GM18508 (cell line): ENCODE results near the gene MAP2K5.
A peak's percentile ranks its signal among the peaks of the same experiment; 100 is the strongest.

Experiments
- ATAC-seq: cut with Tn5 transposase; IDR thresholded peaks from one replicate; pipeline ENCODE4 v1.9.1; 2021; ENCODE audit warnings: moderate number of reproducible peaks; ENCODE audit not compliant: insufficient read depth, unreplicated experiment

The MAP2K5 gene

DNA sequence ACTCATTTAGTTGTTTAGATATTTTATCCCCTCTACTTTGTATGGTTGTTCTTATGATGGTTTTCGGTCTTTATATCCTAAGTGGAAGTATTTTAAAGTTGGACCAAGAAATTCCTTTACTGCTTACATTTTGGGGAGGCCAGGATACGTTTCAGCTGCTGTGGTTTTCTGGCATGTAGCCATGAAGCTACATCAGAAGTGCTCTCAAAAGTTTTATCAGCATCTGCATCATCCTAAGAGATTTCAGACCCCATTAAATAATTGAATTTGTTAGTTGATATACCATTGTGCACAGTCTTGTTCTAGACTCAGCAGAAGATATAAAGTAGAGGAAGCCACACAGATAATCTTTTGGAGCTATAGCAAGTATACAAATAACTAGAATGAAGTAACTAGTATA lies 232.7 kb downstream of the MAP2K5 start:
- ATAC-seq: no peak

DNA sequence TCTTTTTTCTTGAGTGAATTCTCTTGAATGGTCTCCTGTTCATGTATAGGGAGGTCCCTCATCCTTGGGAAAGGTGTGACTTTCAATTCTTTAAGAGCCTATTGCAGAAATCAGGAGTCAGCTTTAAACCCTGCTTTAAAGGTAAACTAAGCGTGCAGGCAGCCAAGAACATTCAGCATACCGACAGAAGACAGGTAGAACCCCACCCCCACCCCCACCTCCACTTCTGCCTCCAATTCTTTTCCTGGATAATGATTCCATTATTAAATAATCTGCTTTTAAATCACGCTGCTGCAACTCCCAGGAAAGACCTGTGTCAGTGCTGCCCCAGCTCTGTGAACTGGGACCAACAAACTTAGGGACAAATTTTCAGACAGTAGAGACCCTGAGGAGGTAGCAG lies 233.5 kb downstream of the MAP2K5 start:
- no peak for ATAC-seq

DNA sequence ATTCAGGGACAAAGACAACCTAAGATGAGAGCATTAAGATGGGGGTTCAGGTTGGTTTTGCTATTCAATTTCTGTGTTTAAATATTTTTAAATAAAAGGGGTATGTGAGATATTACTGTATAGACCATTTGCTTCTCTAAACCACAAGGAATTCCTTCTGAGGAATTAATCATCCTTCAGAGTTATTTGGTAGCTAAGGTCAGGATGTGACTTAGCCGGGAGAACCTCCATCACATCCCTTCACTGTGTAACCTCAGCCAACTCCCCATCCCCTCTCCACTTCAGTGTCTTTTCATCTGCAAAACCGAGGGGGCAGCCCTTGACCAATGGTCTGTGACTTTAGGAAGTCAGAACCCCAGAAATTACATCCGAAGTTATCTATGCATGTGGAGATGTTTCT lies 234.1 kb downstream of the MAP2K5 start:
- no peak for ATAC-seq

DNA sequence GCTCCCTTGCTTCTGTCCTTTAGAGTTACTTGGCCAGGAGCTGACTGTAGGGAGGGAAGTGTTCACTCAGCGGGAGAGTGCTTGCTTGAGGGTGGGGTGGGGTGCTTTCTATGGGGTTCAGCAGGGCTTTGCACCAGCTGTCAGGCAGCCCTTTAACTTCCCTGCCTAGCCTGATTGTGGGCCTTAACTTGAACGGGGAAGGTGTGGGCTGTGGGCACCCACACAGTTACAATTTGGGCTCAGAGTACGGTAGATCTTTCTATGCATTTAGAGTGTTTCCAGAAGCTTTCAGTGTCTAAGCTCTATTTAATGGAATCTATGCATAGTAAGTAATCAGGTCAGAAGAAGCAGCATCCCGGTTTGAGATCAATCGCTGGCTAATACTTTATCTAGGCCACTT lies 234.6 kb downstream of the MAP2K5 start:
- ATAC-seq: no peak

DNA sequence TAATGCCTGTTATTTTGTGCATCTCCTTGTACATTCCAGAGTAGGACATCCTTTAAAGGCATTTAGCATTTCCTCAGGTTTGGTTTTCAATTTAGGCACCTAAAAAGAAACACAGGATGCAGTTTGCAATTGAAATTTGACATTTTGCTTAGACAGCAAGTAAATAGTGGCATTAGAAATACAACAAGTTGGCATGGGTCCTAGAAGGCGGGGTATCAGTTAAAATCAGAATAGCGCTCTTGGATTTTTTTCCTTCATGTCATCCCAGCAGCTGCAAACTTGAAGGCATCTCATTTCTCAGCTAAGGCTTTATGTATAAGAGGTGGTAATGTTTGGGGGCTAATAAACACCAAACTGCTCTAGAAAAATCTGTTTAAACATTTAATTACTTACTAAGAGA lies 235.3 kb downstream of the MAP2K5 start:
- no peak for ATAC-seq

DNA sequence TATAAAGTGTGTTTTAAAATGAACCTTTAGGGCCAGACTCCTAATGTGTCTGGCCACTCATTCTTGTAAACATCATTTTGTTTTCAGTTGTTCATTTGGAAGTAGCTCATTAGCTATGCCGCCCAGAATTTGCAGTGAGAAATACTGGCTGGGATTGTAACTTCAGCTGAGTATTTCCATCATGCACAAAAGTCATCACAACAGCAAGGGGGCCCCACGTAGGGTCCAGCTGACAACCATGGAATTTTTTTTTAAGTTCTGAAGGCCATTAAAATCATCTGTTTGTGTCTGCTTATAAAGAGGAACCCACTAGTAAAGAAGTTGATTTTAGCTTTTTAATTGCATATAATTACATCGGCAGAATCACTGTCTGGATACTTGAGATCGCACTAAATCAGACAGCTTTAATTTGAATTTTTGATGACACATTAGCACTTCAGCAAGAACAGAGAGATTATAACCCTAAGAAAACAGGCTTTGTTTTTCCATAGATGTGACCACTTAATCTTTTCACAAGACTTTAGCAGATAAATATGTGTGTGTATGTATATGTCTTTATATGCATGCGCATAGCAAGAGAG lies 236.6 kb downstream of the MAP2K5 start:
- ATAC-seq: no peak

DNA sequence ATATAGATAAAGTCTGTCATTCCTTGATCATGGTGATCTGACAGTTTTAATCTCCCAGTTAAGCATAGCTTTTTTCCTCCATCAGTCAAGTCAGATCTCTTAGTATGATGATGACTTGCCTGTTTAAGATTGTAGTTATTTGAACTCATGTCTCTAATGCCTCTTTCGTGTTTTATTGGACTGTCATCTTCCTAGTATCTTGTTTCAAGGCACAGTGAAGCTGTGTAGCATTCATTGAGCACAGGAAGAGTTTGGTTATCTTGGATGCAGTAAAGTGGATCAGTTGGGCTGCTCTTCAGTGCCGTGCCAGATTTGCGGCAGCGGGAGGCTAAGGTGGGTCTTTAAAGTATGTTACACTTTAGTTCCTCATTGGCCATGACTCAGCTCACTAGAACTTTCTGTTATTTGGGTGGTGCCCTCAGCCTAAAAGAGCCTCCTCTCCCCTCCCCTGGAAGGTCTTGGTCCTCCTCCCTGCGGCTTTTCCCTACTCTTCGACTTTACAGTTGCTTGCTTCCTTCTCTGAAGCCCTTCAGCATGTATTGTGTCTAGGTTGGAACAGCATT lies 237.1 kb downstream of the MAP2K5 start:
- ATAC-seq: no peak

DNA sequence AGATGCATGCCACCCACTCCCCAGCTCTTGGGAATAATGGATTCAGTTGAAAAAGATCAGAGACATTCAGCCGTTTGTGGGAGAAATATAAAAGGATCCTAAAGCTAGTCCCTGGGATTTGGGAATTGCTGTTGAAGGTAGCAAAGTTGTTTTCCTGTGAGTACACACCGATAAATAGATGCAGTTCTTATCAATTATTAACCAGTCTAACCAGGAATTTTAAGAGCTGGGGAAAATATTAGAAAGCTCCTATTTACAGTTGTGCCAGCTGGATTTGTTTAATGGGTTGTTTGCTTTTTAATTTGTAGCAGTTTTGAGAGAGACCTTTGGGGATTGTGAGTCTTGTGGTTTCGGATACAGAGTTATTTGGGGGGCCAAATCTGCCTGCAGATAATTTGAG lies 238.6 kb downstream of the MAP2K5 start:
- ATAC-seq: no peak

DNA sequence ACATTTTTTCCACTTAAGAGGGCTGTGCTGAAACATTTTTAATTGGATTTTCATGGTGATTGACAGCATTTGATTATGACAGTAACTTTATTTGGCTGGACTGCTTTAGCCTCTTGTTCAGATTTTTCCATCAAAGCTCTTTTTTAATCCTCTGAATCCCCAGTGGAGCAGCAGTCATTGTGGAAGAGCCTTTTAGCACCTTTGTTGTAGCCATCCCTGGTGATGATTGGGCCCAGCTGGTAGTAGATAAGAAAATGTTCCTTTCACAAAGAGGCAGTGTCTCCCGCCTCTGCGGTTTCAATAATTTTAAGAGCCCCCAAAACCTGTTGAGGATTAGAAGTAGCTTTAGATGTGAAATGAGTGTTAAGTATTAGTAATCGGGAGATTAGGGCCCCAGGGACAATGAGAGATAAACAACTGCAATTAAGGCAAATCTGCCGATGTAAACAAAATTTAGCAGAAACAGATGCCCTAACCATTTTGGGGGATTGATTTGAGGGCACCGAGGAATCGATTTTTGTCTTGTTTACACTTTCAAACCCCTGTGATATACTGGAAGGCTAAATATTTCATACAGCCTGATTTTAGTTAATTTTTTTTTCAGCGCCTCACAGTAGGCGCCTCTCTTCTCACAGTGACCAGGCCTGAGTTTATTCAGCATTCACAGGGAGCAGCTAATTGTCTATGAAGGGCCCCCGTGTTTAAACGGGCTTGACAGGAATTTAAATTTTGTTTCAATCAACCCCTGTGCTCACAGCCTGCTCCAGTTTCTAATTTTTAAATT lies 239.6 kb downstream of the MAP2K5 start:
- ATAC-seq: no peak

DNA sequence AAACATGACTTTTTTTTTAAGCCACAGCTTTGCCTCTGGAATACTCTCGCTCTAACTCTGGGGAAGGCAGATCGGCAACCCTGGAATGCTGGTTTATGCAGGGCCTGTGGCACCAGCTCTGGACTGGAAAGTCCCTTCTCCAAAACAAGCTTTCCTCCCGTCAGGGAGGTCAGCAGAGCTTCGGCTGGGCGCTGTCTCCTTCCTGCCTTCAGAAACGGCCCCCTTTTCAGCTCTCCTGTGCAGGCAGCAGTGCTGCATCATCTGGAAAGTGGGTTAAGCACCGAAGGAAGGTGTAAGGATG lies 240.1 kb downstream of the MAP2K5 start:
- ATAC-seq: no peak

DNA sequence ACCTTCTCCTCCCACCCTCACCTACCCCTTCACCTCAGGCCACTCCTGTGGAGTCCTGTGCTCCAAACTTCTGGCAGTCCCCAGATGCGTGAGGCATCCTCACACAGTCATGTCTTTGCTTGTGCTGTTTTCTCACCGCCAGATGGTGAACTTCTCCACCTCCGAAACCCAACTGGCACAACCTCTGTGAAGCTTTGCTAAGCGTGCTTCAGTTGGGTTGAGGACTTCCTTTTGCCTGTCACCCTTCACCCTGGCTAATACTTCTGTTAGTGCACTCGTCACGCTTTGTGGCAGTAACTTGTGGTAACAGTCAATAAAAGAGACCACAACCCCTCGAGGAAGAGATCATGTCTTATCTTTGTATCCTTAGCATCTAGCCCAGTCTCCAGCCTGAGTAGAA lies 240.8 kb downstream of the MAP2K5 start:
- peak; percentile 40 for ATAC-seq

DNA sequence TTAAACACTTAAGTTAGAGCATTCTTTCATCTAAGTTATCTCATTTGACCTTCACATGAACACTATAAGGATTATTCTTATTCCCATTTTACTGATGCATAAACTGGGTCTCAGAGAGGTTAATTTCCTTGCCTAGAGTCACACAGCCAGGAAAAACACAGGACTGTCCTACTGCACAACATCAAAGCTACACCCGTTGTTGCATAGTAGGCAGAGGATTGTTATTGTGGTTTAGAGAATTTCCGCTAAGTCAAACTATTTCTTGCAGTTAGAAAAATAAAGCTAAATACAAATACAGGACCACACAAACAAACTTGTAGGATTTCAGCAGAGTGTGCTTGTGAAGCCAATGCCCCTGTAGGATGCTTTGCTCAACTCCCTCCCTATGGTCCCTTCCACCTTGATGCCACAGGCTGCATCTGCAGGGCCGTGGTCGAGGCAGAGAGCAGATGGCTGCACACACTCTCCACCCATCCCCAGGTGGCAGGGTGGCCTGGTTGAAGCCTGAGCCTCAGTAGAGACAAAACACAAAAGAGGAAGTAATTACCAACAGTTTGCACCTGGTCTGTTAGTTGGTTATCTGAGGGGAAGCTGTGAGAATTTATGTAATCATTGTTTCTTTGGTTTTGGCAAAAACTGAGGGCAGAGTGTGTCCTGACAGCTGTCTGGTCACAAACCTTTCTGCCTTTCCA lies 241.7 kb downstream of the MAP2K5 start:
- ATAC-seq: peak; percentile 75

DNA sequence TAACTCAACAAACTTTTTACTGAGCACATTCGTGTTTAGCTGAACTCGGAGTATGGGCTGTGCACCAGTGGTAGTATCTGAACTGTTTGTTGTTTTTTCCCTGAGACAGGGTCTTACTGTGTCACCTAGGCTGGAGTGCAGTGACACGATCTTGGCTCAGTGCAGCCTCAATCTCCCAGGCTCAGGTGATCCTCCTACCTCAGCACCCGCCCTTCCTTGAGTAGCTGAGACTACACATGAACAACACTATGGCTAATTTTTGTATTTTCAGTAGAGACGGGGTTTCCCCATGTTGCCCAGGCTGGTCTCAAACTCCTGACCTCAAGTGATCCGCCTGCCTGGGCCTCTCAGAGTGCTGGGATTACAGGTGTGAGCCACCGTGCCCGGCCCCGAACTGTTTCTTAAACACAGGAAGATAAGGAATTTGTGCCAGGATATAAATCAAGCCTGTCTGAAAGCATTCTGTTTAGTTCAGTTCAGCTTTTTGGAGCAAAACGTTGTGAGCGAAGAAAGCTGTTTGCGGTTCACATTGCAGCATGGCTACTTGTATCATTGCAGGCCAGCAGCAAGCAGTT lies 242.4 kb downstream of the MAP2K5 start:
- ATAC-seq: peak; percentile 6

DNA sequence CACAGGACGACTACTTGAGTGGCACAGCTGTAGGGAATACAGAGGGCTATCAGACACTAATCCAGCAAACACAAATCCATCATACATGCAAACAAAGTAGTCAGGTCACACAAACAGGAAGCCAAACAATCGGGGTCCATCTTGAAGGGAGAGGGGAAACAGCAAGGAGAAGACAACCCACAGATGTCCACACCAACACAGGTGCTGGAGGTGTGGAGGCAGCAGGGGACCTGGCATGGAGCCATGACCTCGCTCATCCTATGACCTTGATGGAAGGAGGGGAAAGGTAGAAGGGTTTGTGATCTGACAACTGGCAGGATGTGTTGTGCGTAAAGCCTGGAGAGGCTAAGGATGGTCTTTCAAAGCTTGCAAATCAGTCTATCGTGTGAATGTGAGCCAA lies 242.9 kb downstream of the MAP2K5 start:
- ATAC-seq: no peak

DNA sequence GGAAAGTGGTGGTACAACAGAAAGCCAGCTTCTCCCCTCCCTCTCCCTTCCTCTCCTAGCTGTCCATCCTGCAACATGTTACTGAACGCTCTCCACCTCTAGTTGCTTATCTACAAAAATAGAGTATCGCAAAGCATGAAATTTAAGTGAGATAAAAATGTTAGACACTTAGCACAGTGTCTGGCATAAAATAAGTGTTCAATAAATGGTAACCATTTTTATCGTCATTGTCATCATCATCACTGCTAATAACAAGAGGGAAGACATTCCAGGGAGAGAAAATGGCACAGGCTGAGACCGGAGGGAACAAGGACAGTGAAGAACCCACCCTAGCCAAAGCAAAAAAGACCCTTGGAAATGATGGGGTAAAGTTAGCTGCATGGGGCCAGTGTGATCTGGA lies 244.1 kb downstream of the MAP2K5 start:
- no peak for ATAC-seq

DNA sequence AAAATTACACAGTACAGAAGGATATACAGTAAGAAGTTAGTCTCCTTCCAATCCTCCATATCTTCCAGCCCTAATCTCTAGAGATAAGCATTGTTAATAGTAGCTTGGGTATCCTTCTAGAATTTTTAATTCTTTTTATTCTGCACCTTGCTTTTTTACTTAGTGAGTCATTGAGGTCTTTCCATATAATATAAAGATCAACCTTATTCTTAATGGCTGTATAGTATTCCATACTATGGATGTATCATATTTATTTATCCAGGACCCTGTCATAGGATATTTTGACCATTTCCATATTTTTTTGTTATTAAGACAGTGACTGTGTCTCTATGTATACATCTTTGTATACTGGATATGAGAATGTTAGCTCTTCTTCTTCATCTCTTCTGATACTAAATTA lies 246.5 kb downstream of the MAP2K5 start:
- no peak for ATAC-seq

DNA sequence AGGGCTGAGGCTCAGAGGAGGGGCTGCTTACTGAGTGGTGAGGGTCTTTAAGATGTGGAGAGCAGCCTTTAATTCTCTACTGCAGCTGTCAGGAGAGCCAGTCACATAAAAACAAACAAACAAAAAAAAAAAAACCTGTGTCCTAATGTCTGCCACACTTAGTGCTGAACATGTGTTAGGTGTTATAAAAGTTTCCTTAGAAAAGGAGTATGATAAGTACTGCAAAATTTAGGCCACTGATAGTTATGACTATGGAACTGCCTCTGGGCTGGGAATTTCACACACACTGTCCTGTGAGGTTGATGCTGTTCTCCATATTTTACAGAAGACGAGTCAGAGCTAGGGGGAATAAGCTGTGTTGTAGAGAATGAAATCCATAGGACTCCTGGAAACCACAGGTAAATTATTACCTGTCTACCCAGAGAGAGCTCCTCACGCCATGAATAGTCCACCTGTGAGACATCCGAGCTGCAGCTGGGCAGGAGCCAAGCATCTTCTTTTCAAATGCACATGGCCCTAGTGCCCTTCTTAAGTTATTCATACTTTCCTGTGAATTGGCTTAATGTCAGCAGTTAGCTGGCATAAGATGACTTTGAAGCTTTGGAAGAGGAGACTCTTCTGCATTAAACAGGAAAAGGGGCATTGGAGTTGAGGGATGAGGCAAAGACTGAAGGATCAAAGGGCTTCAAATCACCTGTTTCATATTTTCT lies 248.3 kb downstream of the MAP2K5 start:
- ATAC-seq: no peak

DNA sequence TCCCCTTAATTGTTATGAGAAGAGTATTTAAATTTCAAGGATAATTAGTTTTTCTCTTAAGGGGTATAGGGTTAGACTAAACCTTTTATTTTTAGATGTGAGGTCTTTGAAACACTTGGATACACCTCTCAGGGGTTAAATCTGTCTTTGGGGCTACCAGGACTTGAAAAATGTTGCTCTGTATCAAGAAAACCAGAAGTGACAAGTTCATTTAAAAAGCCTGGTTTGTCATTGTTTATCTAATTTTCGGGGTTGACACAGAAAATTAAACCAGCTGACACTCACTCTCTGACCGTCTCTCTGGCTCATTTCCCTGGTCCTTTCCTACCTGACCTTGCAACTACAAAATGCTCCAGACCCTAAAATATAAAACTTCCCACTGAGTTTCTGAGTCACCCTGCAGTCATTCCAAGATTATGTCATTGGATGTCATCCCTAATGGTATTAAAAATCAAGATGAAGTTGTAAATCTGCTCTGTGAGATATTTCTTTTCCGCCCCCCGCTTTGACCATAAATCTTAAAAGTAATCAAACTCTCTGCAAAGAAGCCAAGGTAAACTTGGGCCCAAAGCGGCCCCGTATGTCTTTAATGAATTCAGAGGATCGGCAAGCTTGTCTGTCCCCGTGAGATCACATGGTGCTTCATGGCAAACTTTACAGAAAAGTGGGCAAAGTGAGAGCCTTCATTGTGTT lies 249.9 kb downstream of the MAP2K5 start:
- ATAC-seq: no peak

DNA sequence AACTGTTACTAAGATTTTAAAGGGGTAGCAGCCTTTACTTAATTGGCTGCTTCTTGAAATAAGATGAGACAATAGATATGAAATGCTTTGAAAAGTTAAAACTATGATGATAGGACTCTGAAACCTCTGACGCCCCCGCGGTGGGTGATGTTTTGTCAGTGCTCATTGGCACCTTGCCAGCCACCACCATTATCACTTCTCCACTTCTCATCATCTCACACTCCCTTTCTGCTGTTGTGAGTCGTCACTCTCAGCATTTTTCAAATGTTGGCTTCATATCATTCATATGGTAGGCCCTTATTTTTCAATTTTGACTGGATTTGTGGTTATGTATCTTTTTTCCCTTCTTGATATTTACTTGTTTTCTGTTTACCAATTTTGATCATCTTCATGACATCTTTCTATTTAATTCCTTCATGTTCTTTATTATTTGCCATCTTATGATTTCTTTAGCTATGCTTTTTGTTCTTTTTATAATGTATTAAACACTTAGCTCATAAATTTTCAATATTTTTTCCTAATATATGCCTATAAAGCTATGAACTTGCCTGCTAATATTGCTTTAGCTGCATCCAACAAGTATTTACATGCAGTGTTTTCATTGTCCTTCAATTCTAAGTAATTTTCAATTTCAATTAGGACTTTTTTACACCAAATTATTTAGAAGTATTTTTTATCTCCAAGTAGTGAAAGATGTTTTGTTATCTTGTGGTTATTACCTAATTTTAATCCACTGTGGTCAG lies 252.5 kb downstream of the MAP2K5 start:
- ATAC-seq: no peak
